GM10266 (cell line): ENCODE data around the gene ING2.

Experiments
- DNase-seq: peaks from one replicate; pipeline ENCODE4 v3.0.0; 2012; ENCODE audit errors: extremely low spot score
- TF ChIP-seq, protein P1 (sequence below): IDR thresholded peaks from 2 replicates; pipeline ENCODE4 v1.5.1; 2012; ENCODE audit warnings: mild to moderate bottlenecking, low read depth; ENCODE audit not compliant: control insufficient read depth, insufficient read depth; ENCODE audit errors: missing control alignments

The ING2 gene

GRCh38 chr4:183540410-183541009 is 35.7 kb downstream of the ING2 start:
- TF ChIP-seq, protein P1, sequence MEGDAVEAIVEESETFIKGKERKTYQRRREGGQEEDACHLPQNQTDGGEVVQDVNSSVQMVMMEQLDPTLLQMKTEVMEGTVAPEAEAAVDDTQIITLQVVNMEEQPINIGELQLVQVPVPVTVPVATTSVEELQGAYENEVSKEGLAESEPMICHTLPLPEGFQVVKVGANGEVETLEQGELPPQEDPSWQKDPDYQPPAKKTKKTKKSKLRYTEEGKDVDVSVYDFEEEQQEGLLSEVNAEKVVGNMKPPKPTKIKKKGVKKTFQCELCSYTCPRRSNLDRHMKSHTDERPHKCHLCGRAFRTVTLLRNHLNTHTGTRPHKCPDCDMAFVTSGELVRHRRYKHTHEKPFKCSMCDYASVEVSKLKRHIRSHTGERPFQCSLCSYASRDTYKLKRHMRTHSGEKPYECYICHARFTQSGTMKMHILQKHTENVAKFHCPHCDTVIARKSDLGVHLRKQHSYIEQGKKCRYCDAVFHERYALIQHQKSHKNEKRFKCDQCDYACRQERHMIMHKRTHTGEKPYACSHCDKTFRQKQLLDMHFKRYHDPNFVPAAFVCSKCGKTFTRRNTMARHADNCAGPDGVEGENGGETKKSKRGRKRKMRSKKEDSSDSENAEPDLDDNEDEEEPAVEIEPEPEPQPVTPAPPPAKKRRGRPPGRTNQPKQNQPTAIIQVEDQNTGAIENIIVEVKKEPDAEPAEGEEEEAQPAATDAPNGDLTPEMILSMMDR, result no peak
- no peak for DNase-seq

DNA sequence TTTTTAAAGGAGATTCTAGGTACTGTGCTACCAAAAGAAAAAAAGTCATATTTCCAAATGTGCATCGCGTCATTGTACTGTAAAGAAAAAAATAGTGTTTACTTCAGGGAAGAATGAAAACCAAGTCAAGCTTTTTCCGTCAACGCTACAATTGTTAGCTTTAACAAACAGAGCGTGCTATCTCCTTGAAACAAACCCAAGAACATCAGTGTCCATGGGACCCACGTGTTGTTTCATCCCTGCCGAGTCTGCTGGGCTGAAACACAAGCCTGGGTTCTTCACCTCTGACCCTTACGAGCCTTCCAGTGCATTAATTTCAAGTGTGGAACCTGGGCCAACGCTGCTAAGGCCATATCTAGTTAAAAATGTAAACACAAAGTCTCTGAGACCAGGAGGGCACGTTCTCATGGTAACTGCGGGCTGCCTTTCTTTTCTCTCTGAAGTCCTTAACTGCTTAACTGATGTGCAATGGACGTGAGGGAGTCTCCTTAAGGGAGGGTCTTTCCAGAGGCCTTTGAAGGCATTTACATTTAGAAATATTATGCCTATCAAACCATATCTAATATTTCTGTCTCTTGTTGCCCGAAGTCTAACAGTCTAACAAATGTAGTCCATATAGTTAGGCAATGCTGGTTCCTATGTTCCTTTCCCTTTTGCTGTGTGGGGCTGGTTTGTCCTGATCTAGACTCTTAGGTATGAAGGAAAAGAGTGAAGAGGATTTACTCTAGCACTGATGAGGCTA is 36.3 kb downstream of the ING2 start:
- TF ChIP-seq, protein P1, result no peak

DNA sequence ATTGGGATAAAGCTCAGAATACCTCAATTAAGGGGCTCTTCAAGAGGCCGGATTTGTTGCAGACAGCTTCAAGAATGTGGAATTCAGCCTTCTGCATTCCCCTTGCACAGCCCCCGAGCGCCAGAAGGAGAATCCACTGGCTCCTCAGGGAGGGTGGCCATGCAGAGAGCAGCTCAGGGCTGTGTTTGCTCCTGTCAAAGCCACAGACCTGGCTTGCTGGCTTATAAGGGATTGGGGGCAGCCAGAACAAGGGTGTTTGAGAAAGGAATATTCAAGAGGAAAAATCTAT is 36.8 kb downstream of the ING2 start:
- no peak for DNase-seq
- TF ChIP-seq, protein P1, result no peak

More for the DNA sequence above, 36.3 kb downstream of the ING2 start:
- DNase-seq, result no peak

- DNase-seq, result no peak
- TF ChIP-seq, protein P1, result no peak
Measured at GRCh38 chr4:183543435-183543834, 38.6 kb downstream of the ING2 start.

- TF ChIP-seq, protein P1, result no peak
- DNase-seq, result no peak
Measured at GRCh38 chr4:183544109-183544508, 39.3 kb downstream of the ING2 start.

- DNase-seq, result no peak
- TF ChIP-seq, protein P1, result no peak
Measured at GRCh38 chr4:183546376-183546775, 41.5 kb downstream of the ING2 start.

GRCh38 chr4:183548306-183548705 is 43.4 kb downstream of the ING2 start:
- DNase-seq, result no peak
- TF ChIP-seq, protein P1, result no peak
